Peyer's patch (tissue), 4 donors: ENCODE results near the gene PRICKLE1. TPM values are rescaled to one million over a fixed set of nuclear protein-coding genes. Genes with fewer than 3 reads are reported as not detected.

Source experiments
- DNase-seq, 3 donors: peaks; one replicate each; pipeline ENCODE4 v3.0.0-alpha.2; 2017 to 2019
- H3K27ac ChIP-seq, 4 donors: fragments of 200-600 bp; sonication (generic); one replicate each; pipeline ENCODE4 v1.5.1; 2016 to 2019
- H3K27me3 ChIP-seq, 2 donors: fragments of 200-600 bp; sonication (generic); one replicate each; pipeline ENCODE4 v1.5.1; 2019
- H3K36me3 ChIP-seq, 3 donors: fragments of 200-600 bp; sonication (generic); one replicate each; pipeline ENCODE4 v1.5.1; 2016 to 2019
- H3K4me1 ChIP-seq, 4 donors: fragments of 200-600 bp; sonication (generic); one replicate each; pipeline ENCODE4 v1.5.1; 2016 to 2019
- H3K4me3 ChIP-seq, 4 donors: fragments of 200-600 bp; sonication (generic); 1 replicate in 3 of 4; 2 replicates in 1 of 4; pipeline ENCODE4 v1.5.1; 2016 to 2019; ENCODE audit warnings: mild to moderate bottlenecking in 1 of 4
- H3K9me3 ChIP-seq, 4 donors: fragments of 200-600 bp; sonication (generic); one replicate each; pipeline ENCODE4 v1.5.1; 2016 to 2019; ENCODE audit warnings: mild to moderate bottlenecking in 1 of 4
- CTCF ChIP-seq, 6 experiments: fragments of 450-650 bp in 4 of 6; fragments of 200-600 bp in 2 of 6; sonication (generic) in 1 of 6; IDR thresholded peaks; one replicate each; pipeline ENCODE4 v1.5.1; 2017 to 2019; ENCODE audit warnings: antibody characterized with exemption in 6 of 6, mild to moderate bottlenecking in 3 of 6, moderate library complexity in 1 of 6
- POLR2A ChIP-seq, 2 donors: fragments of 450-650 bp; IDR thresholded peaks; one replicate each; pipeline ENCODE4 v1.5.1; 2017; ENCODE audit warnings: antibody characterized with exemption in 2 of 2, mild to moderate bottlenecking in 2 of 2, moderate library complexity in 2 of 2
- total RNA-seq, 4 donors: library from RNA; depleted of rRNA; stranded (reverse); fragments of >200 nt; gene quantifications; one replicate each; pipeline ENCODE4 v1.1.0, GENCODE V29; 2016

PRICKLE1 gene
- total RNA-seq, 4 donors from 2014 or later, result 0.53 to 12.6 (median 6.3) TPM

DNA sequence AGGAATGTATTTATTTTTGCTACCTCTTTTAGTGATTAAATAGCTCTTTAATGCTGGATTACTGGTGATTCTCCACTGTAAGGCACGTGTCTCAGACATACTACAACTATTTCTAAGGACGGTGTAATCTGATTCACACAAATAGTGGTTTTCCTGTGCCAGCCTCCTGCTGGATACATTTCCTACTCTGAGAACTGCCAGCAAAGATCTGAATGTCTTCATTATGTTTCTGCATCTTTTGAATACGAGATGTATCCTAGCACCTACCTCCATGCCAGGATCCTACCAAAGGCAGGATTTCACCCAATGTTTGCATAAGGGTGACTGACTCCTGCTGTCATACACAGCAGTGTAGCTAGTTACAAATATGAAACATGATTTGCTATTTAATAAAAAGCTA, 120.6 kb downstream of the PRICKLE1 start:
- H3K27ac ChIP-seq, result peak overlapping the region in 2 of 4 donors; percentile 0 to 74
- H3K9me3 ChIP-seq, result no peaks in the 10 kb centered on the region
- no peak overlapping the region for H3K4me3 ChIP-seq
- H3K4me1 ChIP-seq, result peaks cover 0 to 7% (median 0%) of the 10 kb centered on the region in 4 donors
- TF ChIP-seq CTCF (IDR thresholded peaks at IDR 0.05) (no peak), POLR2A (IDR thresholded peaks at IDR 0.05) (no peak)
- no peak for DNase-seq
- no peaks in the 10 kb centered on the region for H3K27me3 ChIP-seq
- no peaks in the 10 kb centered on the region for H3K36me3 ChIP-seq

- Histone ChIP-seq H3K36me3 (no peaks in the 10 kb centered on the region), H3K27me3 (no peaks in the 10 kb centered on the region), H3K4me1 (peaks cover 0 to 7% (median 0%) of the 10 kb centered on the region in 4 donors), H3K9me3 (no peaks in the 10 kb centered on the region), H3K27ac (peak overlapping the region in 2 of 4 donors; percentile 0 to 74), H3K4me3 (no peak overlapping the region)
- TF ChIP-seq CTCF (IDR thresholded peaks at IDR 0.05), result no peak
- TF ChIP-seq POLR2A (IDR thresholded peaks at IDR 0.05), result no peak
- DNase-seq, result peak in 2 of 3 donors; percentile 63 to 66
Observed at GRCh38 chr12:42468341-42468821, 121.2 kb downstream of the PRICKLE1 start.

DNA sequence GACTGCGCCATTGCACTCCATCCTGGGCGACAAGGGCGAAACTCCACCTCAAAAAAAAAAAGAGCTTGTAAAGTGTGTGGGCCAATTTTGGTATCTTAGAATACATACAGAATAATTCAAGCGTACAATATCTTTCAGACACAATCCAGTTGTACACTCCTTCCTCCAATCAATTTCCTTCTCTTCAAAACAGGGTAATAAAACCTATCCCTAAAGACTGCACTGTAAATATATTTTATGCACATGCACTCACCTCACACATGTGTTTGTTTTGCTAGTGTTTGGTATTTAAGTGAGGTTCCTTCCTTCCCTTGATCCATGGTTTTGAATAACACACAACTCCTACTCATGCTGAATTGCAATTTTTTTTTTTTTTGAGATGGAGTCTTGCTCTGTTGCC, 125.9 kb downstream of the PRICKLE1 start:
- Histone ChIP-seq H3K4me3 (no peak overlapping the region), H3K36me3 (no peaks in the 10 kb centered on the region), H3K4me1 (no peaks in the 10 kb centered on the region), H3K27ac (no peak overlapping the region), H3K9me3 (no peaks in the 10 kb centered on the region), H3K27me3 (no peaks in the 10 kb centered on the region)
- DNase-seq, result no peak
- TF ChIP-seq CTCF (IDR thresholded peaks at IDR 0.05) (no peak), POLR2A (IDR thresholded peaks at IDR 0.05) (no peak)

DNA sequence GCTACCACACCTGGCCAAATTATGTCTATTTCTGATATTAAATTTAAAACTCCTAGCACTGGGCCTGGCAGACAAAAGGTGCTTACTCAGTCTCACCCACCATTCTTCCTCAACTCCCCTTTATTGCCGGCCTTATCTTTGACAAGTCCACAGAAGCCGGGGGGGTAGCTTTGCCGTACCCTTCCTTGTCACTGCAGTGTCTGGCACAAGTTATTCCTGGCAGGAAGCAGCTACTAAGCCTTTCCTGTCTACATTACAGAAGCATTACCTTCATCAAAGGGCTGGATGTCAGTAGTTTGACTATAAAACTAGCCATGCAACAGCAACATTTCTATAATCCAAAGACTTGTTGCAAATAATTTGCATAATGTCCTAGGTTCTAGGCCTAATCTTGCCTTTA, 127.1 kb downstream of the PRICKLE1 start:
- TF ChIP-seq CTCF (IDR thresholded peaks at IDR 0.05) (no peak), POLR2A (IDR thresholded peaks at IDR 0.05) (no peak)

DNA sequence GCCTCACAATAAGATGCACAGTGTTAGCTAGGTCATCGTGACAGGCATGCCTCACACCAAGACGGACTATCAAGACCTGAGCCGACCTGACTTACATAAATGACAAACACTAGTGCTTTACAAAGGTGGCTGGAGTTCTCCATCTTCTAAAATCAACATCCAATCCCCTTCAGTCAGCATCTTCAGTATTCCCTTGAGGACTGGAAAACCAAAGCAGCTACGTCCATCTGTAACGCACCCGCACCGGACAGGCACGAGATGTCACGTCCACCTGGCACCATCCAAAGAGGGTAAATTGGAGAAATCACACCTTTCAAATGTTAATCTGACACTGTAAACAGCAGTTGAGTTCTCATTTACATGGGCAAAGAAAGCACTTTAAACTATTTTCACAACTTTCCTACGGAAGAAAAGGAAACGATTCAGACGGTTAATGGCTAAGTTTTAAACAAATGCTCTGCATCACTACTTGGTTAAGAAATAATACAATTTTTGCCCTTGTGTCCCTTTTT, 130.2 kb downstream of the PRICKLE1 start:
- DNase-seq, result no peak
- no peaks in the 10 kb centered on the region for H3K4me1 ChIP-seq
- no peaks in the 10 kb centered on the region for H3K27me3 ChIP-seq
- no peaks in the 10 kb centered on the region for H3K9me3 ChIP-seq
- H3K36me3 ChIP-seq, result no peaks in the 10 kb centered on the region
- no peak overlapping the region for H3K27ac ChIP-seq
- TF ChIP-seq CTCF (IDR thresholded peaks at IDR 0.05), result no peak
- no peak for TF ChIP-seq POLR2A (IDR thresholded peaks at IDR 0.05)
- no peak overlapping the region for H3K4me3 ChIP-seq

More for the DNA sequence above, 127.1 kb downstream of the PRICKLE1 start:
- Histone ChIP-seq H3K9me3 (no peaks in the 10 kb centered on the region), H3K36me3 (no peaks in the 10 kb centered on the region), H3K4me1 (no peaks in the 10 kb centered on the region), H3K4me3 (no peak overlapping the region), H3K27ac (no peak overlapping the region), H3K27me3 (no peaks in the 10 kb centered on the region)
- no peak for DNase-seq

DNA sequence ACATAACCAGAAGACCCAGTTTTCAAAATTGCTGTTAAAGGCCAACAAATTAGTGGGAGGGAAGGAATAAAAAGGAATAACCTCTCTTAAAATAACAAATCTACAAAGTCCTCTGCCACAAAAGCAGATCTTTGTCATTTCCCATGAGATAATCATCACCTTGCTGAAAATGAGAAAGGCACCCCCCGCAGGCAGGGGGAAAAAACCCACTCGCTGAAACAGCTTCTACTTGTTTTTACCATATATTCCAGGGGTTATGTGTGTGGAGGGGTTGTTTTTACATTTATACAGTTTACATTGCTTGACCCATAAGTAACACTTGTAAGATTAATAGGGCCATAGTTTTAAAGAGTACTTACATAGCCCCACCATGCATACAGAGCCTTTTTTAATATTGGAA, 131.0 kb downstream of the PRICKLE1 start:
- H3K9me3 ChIP-seq, result no peaks in the 10 kb centered on the region
- H3K4me3 ChIP-seq, result no peak overlapping the region
- no peaks in the 10 kb centered on the region for H3K36me3 ChIP-seq
- H3K27me3 ChIP-seq, result no peaks in the 10 kb centered on the region
- no peak overlapping the region for H3K27ac ChIP-seq
- H3K4me1 ChIP-seq, result no peaks in the 10 kb centered on the region
- DNase-seq, result no peak
- TF ChIP-seq CTCF (IDR thresholded peaks at IDR 0.05) (no peak), POLR2A (IDR thresholded peaks at IDR 0.05) (no peak)
